Caco-2 (cell line): Measurements from ENCODE around the gene MARCHF2. TPM values are rescaled to one million over a fixed set of nuclear protein-coding genes. Genes with fewer than 3 reads are reported as not detected.
"Not testable (repeated sequence)": the region's sequence is repeated elsewhere in the genome, so short reads cannot be mapped to it uniquely, and the experiment has no call there.

ENCODE experiments used
- BruUV-seq: library from RNA; stranded (reverse); fragments of 400-500 nt; replicated peaks from 2 replicates; lab custom pipeline; 2021; lab: Mats Ljungman, UMichigan
- CTCF ChIA-PET: fragments of 300-600 bp; sonication (Branson Sonifier 250); formaldehyde crosslinking; loops from one replicate; lab custom pipeline; 2022; ENCODE audit warnings: antibody characterized with exemption; lab: Charles Lee
- POLR2A ChIA-PET: fragments of 300-600 bp; sonication (Branson Sonifier 250); formaldehyde crosslinking; loops from one replicate; lab custom pipeline; 2022; ENCODE audit warnings: antibody characterized with exemption; lab: Charles Lee
- DNase-seq, 2 experiments: peaks; one replicate each; pipeline versions ENCODE4 v3.0.0 to v3.0.0-alpha.2; 2020 to 2022
- H3K27me3 ChIP-seq: replicated peaks from 2 replicates; pipeline ENCODE4 v1.6.0; 2011; ENCODE audit warnings: low read length; ENCODE audit not compliant: control insufficient read depth, insufficient read depth
- H3K36me3 ChIP-seq: 2 replicates; pipeline ENCODE4 v1.5.1; 2011; ENCODE audit warnings: low read length; ENCODE audit not compliant: control insufficient read depth, insufficient read depth
- H3K4me1 ChIP-seq: fragments of 250-450 bp; sonication (Bioruptor Pico); 2 replicates; pipeline ENCODE4 v1.5.1; 2020; ENCODE audit warnings: mild to moderate bottlenecking
- H3K4me3 ChIP-seq: 2 replicates; pipeline ENCODE4 v1.5.1; 2011; ENCODE audit warnings: low read depth, mild to moderate bottlenecking, control low read depth, low read length
- H3K9me3 ChIP-seq: fragments of 250-450 bp; sonication (Bioruptor Pico); 2 replicates; pipeline ENCODE4 v1.5.1; 2020; ENCODE audit warnings: mild to moderate bottlenecking, moderate library complexity
- H3K27ac Mint-ChIP-seq: one replicate; pipeline ENCODE4 v1.8.0; 2022; ENCODE audit warnings: mixed read lengths; ENCODE audit not compliant: unreplicated experiment
- H3K27me3 Mint-ChIP-seq: one replicate; pipeline ENCODE4 v1.8.0; 2022; ENCODE audit warnings: mixed read lengths; ENCODE audit not compliant: insufficient read depth, unreplicated experiment
- H3K36me3 Mint-ChIP-seq: one replicate; pipeline ENCODE4 v1.8.0; 2022; ENCODE audit warnings: mild to moderate bottlenecking, mixed read lengths; ENCODE audit not compliant: insufficient read depth, unreplicated experiment
- H3K4me1 Mint-ChIP-seq: one replicate; pipeline ENCODE4 v1.8.0; 2022; ENCODE audit warnings: low read depth, mixed read lengths; ENCODE audit not compliant: unreplicated experiment
- H3K4me3 Mint-ChIP-seq: one replicate; pipeline ENCODE4 v1.8.0; 2022; ENCODE audit warnings: mild to moderate bottlenecking, moderate library complexity, mixed read lengths; ENCODE audit not compliant: unreplicated experiment
- H3K9me3 Mint-ChIP-seq: one replicate; pipeline ENCODE4 v1.8.0; 2022; ENCODE audit warnings: mixed read lengths; ENCODE audit not compliant: unreplicated experiment
- intact Hi-C: fragments of 100-400 bp; cut with micrococcal nuclease; formaldehyde crosslinking; loops from one replicate; pipeline ENCODE4 v1.10.0; 2022; ENCODE audit not compliant: unreplicated experiment
- total RNA-seq: library from RNA; stranded (reverse); gene quantifications from 2 replicates; pipeline ENCODE4 v1.2.3, GENCODE V29; 2022
- TF ChIP-seq, protein P1 (sequence below), 2 experiments: fragments of 200-600 bp in 1 of 2; IDR thresholded peaks; 1 replicate in 1 of 2; 2 replicates in 1 of 2; pipeline versions ENCODE4 v1.5.1 to v1.8.0; 2011 to 2022; ENCODE audit warnings: antibody characterized with exemption in 1 of 2, control low read depth in 1 of 2, inconsistent platforms in 1 of 2, low read depth in 1 of 2, low read length in 1 of 2, mild to moderate bottlenecking in 1 of 2, moderate library complexity in 1 of 2; ENCODE audit not compliant: insufficient read depth in 1 of 2, severe bottlenecking in 1 of 2, unreplicated experiment in 1 of 2

Gene MARCHF2
- total RNA-seq, 1 experiment from 2014 or later, result 13.8 TPM

DNA sequence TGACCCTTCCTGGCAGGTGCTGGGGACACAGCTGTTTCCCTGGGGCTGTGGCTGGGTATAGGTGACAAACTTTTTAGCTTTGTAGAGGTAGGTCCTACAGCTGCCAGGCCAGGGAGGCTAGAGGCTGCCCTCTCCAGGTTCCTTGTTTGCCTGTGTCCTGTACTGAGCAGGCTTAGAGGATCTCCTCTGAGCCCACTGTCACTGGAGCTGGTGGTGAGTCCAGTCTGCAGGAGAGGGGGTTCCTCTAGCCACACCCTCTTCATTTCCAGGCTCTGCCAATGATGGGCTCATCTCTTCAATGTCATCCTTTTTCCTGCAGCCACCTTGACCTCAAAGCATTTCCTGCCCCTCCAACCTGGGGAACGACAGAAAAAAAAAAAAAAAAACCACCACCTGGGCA is 35.5 kb upstream of the MARCHF2 start:
- no peaks in the 10 kb centered on the region for H3K27me3 ChIP-seq
- H3K4me3 ChIP-seq, result no peak overlapping the region
- ChIA-PET CTCF (no interaction called here), POLR2A (interaction anchor here (0.5 kb wide), 1 partner anchor 242 kb away, joined by 4 read pairs; no protein-coding TSS in a partner anchor)
- no peaks in the 10 kb centered on the region for H3K9me3 ChIP-seq
- no peaks in the 10 kb centered on the region for H3K4me1 Mint-ChIP-seq
- BruUV-seq, result no TSS peak
- TF ChIP-seq, protein P1, sequence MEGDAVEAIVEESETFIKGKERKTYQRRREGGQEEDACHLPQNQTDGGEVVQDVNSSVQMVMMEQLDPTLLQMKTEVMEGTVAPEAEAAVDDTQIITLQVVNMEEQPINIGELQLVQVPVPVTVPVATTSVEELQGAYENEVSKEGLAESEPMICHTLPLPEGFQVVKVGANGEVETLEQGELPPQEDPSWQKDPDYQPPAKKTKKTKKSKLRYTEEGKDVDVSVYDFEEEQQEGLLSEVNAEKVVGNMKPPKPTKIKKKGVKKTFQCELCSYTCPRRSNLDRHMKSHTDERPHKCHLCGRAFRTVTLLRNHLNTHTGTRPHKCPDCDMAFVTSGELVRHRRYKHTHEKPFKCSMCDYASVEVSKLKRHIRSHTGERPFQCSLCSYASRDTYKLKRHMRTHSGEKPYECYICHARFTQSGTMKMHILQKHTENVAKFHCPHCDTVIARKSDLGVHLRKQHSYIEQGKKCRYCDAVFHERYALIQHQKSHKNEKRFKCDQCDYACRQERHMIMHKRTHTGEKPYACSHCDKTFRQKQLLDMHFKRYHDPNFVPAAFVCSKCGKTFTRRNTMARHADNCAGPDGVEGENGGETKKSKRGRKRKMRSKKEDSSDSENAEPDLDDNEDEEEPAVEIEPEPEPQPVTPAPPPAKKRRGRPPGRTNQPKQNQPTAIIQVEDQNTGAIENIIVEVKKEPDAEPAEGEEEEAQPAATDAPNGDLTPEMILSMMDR (IDR thresholded peaks at IDR 0.05; ENCODE audit: insufficient read depth in 1 of 2, low read depth in 1 of 2, low read length in 1 of 2, severe bottlenecking in 1 of 2, unreplicated experiment in 1 of 2), result no peak
- no peaks in the 10 kb centered on the region for H3K36me3 ChIP-seq
- H3K27me3 Mint-ChIP-seq, result no peaks in the 10 kb centered on the region
- H3K4me1 ChIP-seq, result peaks cover 9% of the 10 kb centered on the region
- no peak overlapping the region for H3K27ac Mint-ChIP-seq
- peaks cover 19% of the 10 kb centered on the region for H3K36me3 Mint-ChIP-seq
- no peaks in the 10 kb centered on the region for H3K9me3 Mint-ChIP-seq
- H3K4me3 Mint-ChIP-seq, result no peak overlapping the region
- intact Hi-C loops, result no loop called here
- DNase-seq, result no peak

DNA sequence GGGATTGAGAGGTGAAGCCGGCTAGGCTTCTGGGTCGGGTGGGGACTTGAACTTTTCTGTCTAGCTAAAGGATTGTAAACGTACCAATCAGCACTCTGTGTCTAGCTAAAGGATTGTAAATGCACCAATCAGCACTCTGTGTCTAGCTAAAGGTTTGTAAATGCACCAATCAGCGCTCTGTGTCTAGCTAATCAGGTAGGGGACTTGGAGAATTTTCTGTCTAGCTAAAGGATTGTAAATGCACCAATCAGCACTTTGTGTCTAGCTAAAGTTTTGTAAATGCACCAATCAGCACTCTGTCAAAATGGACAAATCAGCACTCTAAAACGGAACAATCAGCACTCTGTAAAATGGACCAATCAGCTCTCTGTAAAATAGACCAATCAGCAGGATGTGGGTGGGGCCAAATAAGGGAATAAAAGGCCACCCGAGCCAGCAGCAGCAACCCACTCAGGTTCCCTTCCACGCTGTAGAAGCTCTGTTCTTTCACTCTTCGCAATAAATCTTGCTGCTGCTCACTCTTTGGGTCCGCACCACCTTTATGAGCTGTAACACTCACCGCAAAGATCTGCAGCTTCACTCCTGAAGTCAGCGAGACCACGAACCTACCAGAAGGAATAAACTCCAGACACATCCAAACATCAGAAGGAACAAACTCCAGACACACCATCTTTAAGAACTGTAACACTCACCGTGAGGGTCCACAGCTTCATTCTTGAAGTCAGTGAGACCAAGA is 33.8 kb upstream of the MARCHF2 start:
- H3K27me3 ChIP-seq, H3K4me3 Mint-ChIP-seq, H3K9me3 Mint-ChIP-seq, intact Hi-C loops, H3K4me1 Mint-ChIP-seq, BruUV-seq, H3K27ac Mint-ChIP-seq, H3K4me1 ChIP-seq, H3K4me3 ChIP-seq, H3K9me3 ChIP-seq, DNase-seq, H3K27me3 Mint-ChIP-seq, POLR2A ChIA-PET, H3K36me3 ChIP-seq: not testable (repeated sequence)
- peaks cover 17% of the 10 kb centered on the region for H3K36me3 Mint-ChIP-seq
- CTCF ChIA-PET, result interaction anchor here (0.6 kb wide), 1 partner anchor 360 kb away, joined by 3 read pairs; no protein-coding TSS in a partner anchor

DNA sequence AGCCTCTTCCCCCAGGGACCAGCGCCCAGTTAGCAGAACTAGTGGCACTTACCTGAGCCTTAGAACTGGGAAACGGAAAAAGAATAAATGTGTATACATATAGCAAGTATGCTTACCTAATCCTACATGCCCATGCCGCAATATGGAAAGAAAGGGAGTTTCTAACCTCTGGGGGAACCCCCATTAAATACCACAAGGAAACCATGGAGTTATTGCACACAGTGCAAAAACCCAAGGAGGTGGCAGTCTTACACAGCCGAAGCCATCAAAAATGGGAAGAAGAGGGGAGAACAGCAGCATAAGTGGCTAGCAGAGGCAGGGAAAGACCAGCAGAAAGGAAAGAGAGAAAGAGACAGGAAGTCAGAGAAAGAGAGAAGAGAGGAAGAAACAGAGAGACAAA is 28.5 kb upstream of the MARCHF2 start:
- CTCF ChIA-PET, BruUV-seq, POLR2A ChIA-PET: not testable (repeated sequence)

DNA sequence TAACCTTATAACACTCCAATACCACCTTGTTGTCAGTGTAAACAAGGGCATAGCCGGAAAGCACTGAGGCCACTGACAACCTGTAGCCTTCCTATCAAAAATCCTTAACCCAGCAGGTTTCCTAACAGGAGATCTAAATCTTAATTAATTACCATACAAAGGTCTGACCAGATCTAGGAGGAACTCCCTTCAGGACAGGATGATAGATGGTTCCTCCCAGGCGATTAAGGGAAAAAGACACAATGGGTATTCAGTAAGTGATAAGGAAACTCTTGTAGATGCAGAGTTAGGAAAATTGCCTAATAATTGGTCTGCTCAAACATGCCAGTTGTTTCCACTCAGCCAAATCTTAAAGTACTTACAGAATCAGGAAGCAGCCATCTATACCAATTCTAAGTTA is 28.0 kb upstream of the MARCHF2 start:
- CTCF ChIA-PET, H3K27me3 Mint-ChIP-seq, POLR2A ChIA-PET, H3K27ac Mint-ChIP-seq, H3K27me3 ChIP-seq, BruUV-seq, H3K4me1 ChIP-seq, intact Hi-C loops, H3K9me3 ChIP-seq, H3K4me3 Mint-ChIP-seq, H3K36me3 ChIP-seq, DNase-seq, H3K4me3 ChIP-seq: not testable (repeated sequence)
- Mint-ChIP-seq H3K9me3 (peaks cover 10% of the 10 kb centered on the region), H3K4me1 (peaks cover 16% of the 10 kb centered on the region), H3K36me3 (peaks cover 17% of the 10 kb centered on the region)

More for the DNA sequence above, 28.5 kb upstream of the MARCHF2 start:
- H3K36me3 Mint-ChIP-seq, result peaks cover 13% of the 10 kb centered on the region
- DNase-seq, H3K27me3 Mint-ChIP-seq, H3K4me3 Mint-ChIP-seq, H3K27ac Mint-ChIP-seq, H3K4me3 ChIP-seq, H3K9me3 ChIP-seq, H3K36me3 ChIP-seq, H3K27me3 ChIP-seq, H3K4me1 ChIP-seq, intact Hi-C loops: not testable (repeated sequence)
- H3K9me3 Mint-ChIP-seq, result peaks cover 10% of the 10 kb centered on the region
- H3K4me1 Mint-ChIP-seq, result peaks cover 16% of the 10 kb centered on the region

DNA sequence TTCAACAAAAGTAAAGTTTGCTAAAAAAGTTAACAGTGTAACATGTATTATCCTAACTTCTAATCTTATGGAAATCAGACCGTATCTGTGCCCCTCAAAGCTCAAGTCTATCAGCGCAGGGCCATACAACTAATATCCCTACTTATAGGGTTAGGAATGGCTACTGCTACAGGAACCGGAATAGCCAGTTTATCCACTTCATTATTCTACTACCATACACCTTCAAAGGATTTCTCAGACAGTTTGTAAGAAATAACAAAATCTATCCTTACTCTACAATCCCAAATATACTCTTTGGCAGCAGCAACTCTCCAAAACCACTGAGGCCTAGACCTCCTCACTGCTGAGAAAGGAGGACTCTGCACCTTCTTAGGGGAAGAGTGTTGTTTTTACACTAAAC is 27.5 kb upstream of the MARCHF2 start:
- Mint-ChIP-seq H3K9me3 (peaks cover 10% of the 10 kb centered on the region), H3K4me1 (peaks cover 16% of the 10 kb centered on the region), H3K36me3 (peaks cover 21% of the 10 kb centered on the region)
- H3K4me3 ChIP-seq, H3K27me3 ChIP-seq, H3K9me3 ChIP-seq, H3K4me1 ChIP-seq, H3K36me3 ChIP-seq, DNase-seq, H3K4me3 Mint-ChIP-seq, CTCF ChIA-PET, POLR2A ChIA-PET, H3K27me3 Mint-ChIP-seq, intact Hi-C loops, BruUV-seq, H3K27ac Mint-ChIP-seq: not testable (repeated sequence)

DNA sequence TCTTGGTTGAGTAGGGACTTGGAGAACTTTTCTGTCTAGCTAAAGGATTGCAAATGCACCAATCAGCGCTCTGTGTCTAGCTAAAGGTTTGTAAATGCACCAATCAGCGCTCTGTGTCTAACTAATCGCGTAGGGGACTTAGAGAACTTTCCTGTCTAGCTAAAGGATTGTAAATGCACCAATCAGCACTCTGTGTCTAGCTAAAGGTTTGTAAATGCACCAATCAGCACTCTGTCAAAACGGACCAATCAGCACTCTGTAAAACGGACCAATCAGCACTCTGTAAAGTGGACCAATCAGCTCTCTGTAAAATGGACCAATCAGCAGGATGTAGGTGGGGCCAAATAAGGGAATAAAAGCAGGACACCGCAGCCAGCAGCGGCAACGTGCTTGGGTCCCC is 26.7 kb upstream of the MARCHF2 start:
- Mint-ChIP-seq H3K36me3 (peaks cover 21% of the 10 kb centered on the region), H3K9me3 (peaks cover 10% of the 10 kb centered on the region), H3K4me1 (peaks cover 16% of the 10 kb centered on the region)
- H3K4me3 ChIP-seq, H3K36me3 ChIP-seq, H3K9me3 ChIP-seq, intact Hi-C loops, H3K4me3 Mint-ChIP-seq, CTCF ChIA-PET, H3K27me3 Mint-ChIP-seq, POLR2A ChIA-PET, DNase-seq, BruUV-seq, H3K27me3 ChIP-seq, H3K27ac Mint-ChIP-seq: not testable (repeated sequence)
- peaks cover 13% of the 10 kb centered on the region; the same call in 1 of the 2 replicates for H3K4me1 ChIP-seq
